Neural cell (in vitro differentiated cells): ENCODE results near the gene ATP13A3.

Experiments
- CTCF ChIP-seq: fragments of 450-650 bp; IDR thresholded peaks from 2 replicates; pipeline ENCODE4 v1.5.1; 2014; ENCODE audit warnings: antibody characterized with exemption, mild to moderate bottlenecking, moderate library complexity; ENCODE audit not compliant: poor library complexity, severe bottlenecking
- MXI1 ChIP-seq: fragments of 450-650 bp; conservative IDR thresholded peaks from 2 replicates; pipeline ENCODE4 v1.6.1; 2014; ENCODE audit warnings: antibody characterized with exemption, mild to moderate bottlenecking; ENCODE audit not compliant: poor library complexity, severe bottlenecking
- POLR2AphosphoS5 ChIP-seq: IDR thresholded peaks from 2 replicates; pipeline ENCODE4 v1.6.1; 2012
- RAD21 ChIP-seq: fragments of 450-650 bp; conservative IDR thresholded peaks from 2 replicates; pipeline ENCODE4 v1.6.1; 2014; ENCODE audit warnings: antibody characterized with exemption, mild to moderate bottlenecking, moderate library complexity
- REST ChIP-seq: IDR thresholded peaks from 2 replicates; pipeline ENCODE4 v1.6.1; 2012; ENCODE audit warnings: borderline replicate concordance
- SMC3 ChIP-seq: fragments of 450-650 bp; conservative IDR thresholded peaks from 2 replicates; pipeline ENCODE4 v1.6.1; 2014; ENCODE audit warnings: antibody characterized with exemption, mild to moderate bottlenecking, moderate library complexity; ENCODE audit not compliant: poor library complexity
- TAF1 ChIP-seq: IDR thresholded peaks from 2 replicates; pipeline ENCODE4 v1.6.1; 2012; ENCODE audit warnings: low read depth

GRCh38 chr3:194466761-194467356 is 19.9 kb downstream of the ATP13A3 start:
- no peak for TF ChIP-seq CTCF
- no peak for TF ChIP-seq REST
- TF ChIP-seq POLR2AphosphoS5 = no peak
- no peak for TF ChIP-seq SMC3
- no peak for TF ChIP-seq MXI1
- no peak for TF ChIP-seq RAD21
- no peak for TF ChIP-seq TAF1
